Activated CD4-positive, alpha-beta T cell treated with anti-CD3 and anti-CD28 coated beads, Interleukin-2, Interleukin-6, amounts not matched to agents 100 ng/mL and 50 ng/mL, durations not matched to agents 16 hours and 8 hours (primary cell): ENCODE data around the gene PDGFRB.

Experiments
- DNase-seq: peaks from one replicate; pipeline ENCODE4 v3.0.0-alpha.2; 2020

Gene PDGFRB

GRCh38 chr5:150126921-150127265 is 28.8 kb downstream of the PDGFRB start:
- DNase-seq = no peak

GRCh38 chr5:150126199-150126920 is 29.3 kb downstream of the PDGFRB start:
- no peak for DNase-seq

GRCh38 chr5:150125334-150125733 is 30.3 kb downstream of the PDGFRB start:
- no peak for DNase-seq

GRCh38 chr5:150124596-150124995 is 31.0 kb downstream of the PDGFRB start:
- no peak for DNase-seq

- DNase-seq = no peak
Measured at GRCh38 chr5:150124111-150124557, 31.5 kb downstream of the PDGFRB start.

- no peak for DNase-seq
Measured at GRCh38 chr5:150123542-150123941, 32.1 kb downstream of the PDGFRB start.

- no peak for DNase-seq
Measured at GRCh38 chr5:150122536-150123481, 32.8 kb downstream of the PDGFRB start.

GRCh38 chr5:150122158-150122510 is 33.5 kb downstream of the PDGFRB start:
- peak; percentile 64 for DNase-seq

- no peak for DNase-seq
Measured at GRCh38 chr5:150121448-150122157, 34.0 kb downstream of the PDGFRB start.

- DNase-seq = no peak
Measured at GRCh38 chr5:150120617-150121447, 34.8 kb downstream of the PDGFRB start.

GRCh38 chr5:150120062-150120441 is 35.6 kb downstream of the PDGFRB start:
- no peak for DNase-seq

GRCh38 chr5:150119421-150120061 is 36.1 kb downstream of the PDGFRB start:
- DNase-seq = peak; percentile 18

- DNase-seq = no peak
Measured at GRCh38 chr5:150118561-150119229, 37.0 kb downstream of the PDGFRB start.

- DNase-seq = no peak
Measured at GRCh38 chr5:150117945-150118560, 37.6 kb downstream of the PDGFRB start.

GRCh38 chr5:150116667-150117400 is 38.8 kb downstream of the PDGFRB start:
- DNase-seq = no peak

- DNase-seq = no peak
Measured at GRCh38 chr5:150114773-150115408, 40.8 kb downstream of the PDGFRB start.

- DNase-seq = no peak
Measured at GRCh38 chr5:150114102-150114641, 41.5 kb downstream of the PDGFRB start.

GRCh38 chr5:150113047-150113744 is 42.4 kb downstream of the PDGFRB start:
- no peak for DNase-seq
